Stomach (tissue), 9 donors: Measurements from ENCODE around the gene SETDB1. TPM values are rescaled to one million over a fixed set of nuclear protein-coding genes. Genes with fewer than 3 reads are reported as not detected.

Experiments
- DNase-seq, 2 donors: peaks; one replicate each; pipeline versions ENCODE4 v3.0.0 to v3.0.0-alpha.2; 2013 to 2019
- H3K27ac ChIP-seq, 5 donors: fragments of 200-600 bp in 4 of 5; sonication (generic) in 4 of 5; one replicate each; pipeline ENCODE4 v1.5.1; 2013 to 2019; ENCODE audit warnings: mild to moderate bottlenecking in 1 of 5, moderate library complexity in 1 of 5
- H3K27me3 ChIP-seq, 3 donors: fragments of 200-600 bp; sonication (generic); one replicate each; pipeline ENCODE4 v1.5.1; 2017 to 2019; ENCODE audit warnings: mixed run types in 1 of 3
- H3K36me3 ChIP-seq, 4 donors: fragments of 200-600 bp; sonication (generic); 1 replicate in 3 of 4; 2 replicates in 1 of 4; pipeline ENCODE4 v1.5.1; 2016 to 2019
- H3K4me1 ChIP-seq, 4 donors: fragments of 200-600 bp; sonication (generic); one replicate each; pipeline ENCODE4 v1.5.1; 2016 to 2019
- H3K4me3 ChIP-seq, 4 donors: fragments of 200-600 bp; sonication (generic) in 3 of 4; one replicate each; pipeline ENCODE4 v1.5.1; 2016 to 2019; ENCODE audit warnings: mild to moderate bottlenecking in 1 of 4
- H3K9me3 ChIP-seq, 4 donors: fragments of 200-600 bp; sonication (generic); one replicate each; pipeline ENCODE4 v1.5.1; 2016 to 2019
- EP300 ChIP-seq: sonication (generic); formaldehyde crosslinking; IDR thresholded peaks from one replicate; pipeline ENCODE4 v1.6.1; 2017; ENCODE audit warnings: antibody characterized with exemption
- POLR2A ChIP-seq, 4 donors: fragments of 450-650 bp; IDR thresholded peaks; one replicate each; pipeline ENCODE4 v1.6.1; 2016; ENCODE audit warnings: antibody characterized with exemption in 4 of 4, control low read depth in 2 of 4, mild to moderate bottlenecking in 1 of 4, moderate library complexity in 1 of 4
- POLR2AphosphoS5 ChIP-seq, 3 donors: sonication (generic); formaldehyde crosslinking; IDR thresholded peaks; one replicate each; pipeline ENCODE4 v1.6.1; 2016; ENCODE audit warnings: antibody characterized with exemption in 3 of 3
- WGBS, 5 donors: extraction: QIAGEN DNeasy Blood & Tissue Kit in 3 of 5; methylation state at CpG; one replicate each; pipeline versions ENCODE4 v1.1.5 to v1.1.7; 2013 to 2018; 5-methylcytosine and 5-hydroxymethylcytosine counted together
- intact Hi-C: fragments of 100-400 bp; cut with DNase I; formaldehyde crosslinking; loops from one replicate; pipeline ENCODE4 v1.15.1; 2023; ENCODE audit warnings: low total_unique reads
- polyA plus RNA-seq, 3 donors: library from polyadenylated mRNA; stranded (reverse); fragments of 200-250 nt; gene quantifications; one replicate each; pipeline ENCODE4 v1.2.3, GENCODE V29; 2013
- total RNA-seq, 5 donors: library from RNA; depleted of rRNA; stranded (reverse); fragments of >200 nt; gene quantifications; one replicate each; pipeline versions ENCODE4 v1.1.0 to v1.2.3, GENCODE V29; 2014 to 2016
- TF ChIP-seq, protein P1 (sequence below), 7 experiments: fragments of 450-650 bp in 4 of 7; fragments of 200-600 bp in 3 of 7; sonication (generic) in 3 of 7; IDR thresholded peaks; one replicate each; pipeline ENCODE4 v1.5.1; 2016 to 2019; ENCODE audit warnings: antibody characterized with exemption in 7 of 7, control low read depth in 2 of 7, mild to moderate bottlenecking in 1 of 7
- donor health status: healthy with polysubstance abuse.
- donor health status: Bipolar disorder and iron deficiency.
- donor health status: healthy.

SETDB1 gene
- total and polyA plus RNA-seq, 8 donors = 13.8 to 77.3 (median 29.2) TPM

DNA sequence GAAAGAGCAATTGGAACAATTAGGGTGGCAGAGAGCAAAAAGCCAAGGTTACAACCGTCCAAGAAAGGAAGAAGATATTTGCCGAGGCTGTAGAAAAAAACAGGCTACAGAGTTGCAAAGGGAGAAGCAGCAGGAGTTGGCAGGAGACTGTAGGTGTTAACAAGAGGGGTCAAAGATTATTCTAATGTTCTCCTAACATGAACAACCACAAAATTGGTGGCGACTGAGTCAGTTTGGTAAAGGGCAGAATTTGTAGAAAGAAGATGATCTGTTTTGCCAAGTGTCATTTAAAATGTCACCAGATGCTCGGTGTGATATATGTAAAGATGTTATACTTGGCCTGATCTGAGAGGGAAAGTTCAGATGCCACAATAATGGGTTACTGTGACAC lies 81.7 kb downstream of the SETDB1 start:
- Histone ChIP-seq H3K36me3 (no peaks in the 10 kb centered on the region), H3K9me3 (no peaks in the 10 kb centered on the region), H3K4me3 (peak overlapping the region; percentile 58 to 73 (median 69)), H3K4me1 (peaks cover 43 to 87% (median 74%) of the 10 kb centered on the region in 4 donors), H3K27me3 (no peaks in the 10 kb centered on the region), H3K27ac (peak overlapping the region; percentile 78 to 92 (median 89))
- DNase-seq = no peak
- TF ChIP-seq POLR2A (IDR thresholded peaks at IDR 0.05) (no peak), POLR2AphosphoS5 (IDR thresholded peaks at IDR 0.05) (no peak), EP300 (no peak)
- TF ChIP-seq, protein P1, sequence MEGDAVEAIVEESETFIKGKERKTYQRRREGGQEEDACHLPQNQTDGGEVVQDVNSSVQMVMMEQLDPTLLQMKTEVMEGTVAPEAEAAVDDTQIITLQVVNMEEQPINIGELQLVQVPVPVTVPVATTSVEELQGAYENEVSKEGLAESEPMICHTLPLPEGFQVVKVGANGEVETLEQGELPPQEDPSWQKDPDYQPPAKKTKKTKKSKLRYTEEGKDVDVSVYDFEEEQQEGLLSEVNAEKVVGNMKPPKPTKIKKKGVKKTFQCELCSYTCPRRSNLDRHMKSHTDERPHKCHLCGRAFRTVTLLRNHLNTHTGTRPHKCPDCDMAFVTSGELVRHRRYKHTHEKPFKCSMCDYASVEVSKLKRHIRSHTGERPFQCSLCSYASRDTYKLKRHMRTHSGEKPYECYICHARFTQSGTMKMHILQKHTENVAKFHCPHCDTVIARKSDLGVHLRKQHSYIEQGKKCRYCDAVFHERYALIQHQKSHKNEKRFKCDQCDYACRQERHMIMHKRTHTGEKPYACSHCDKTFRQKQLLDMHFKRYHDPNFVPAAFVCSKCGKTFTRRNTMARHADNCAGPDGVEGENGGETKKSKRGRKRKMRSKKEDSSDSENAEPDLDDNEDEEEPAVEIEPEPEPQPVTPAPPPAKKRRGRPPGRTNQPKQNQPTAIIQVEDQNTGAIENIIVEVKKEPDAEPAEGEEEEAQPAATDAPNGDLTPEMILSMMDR (IDR thresholded peaks at IDR 0.05) = no peak
- intact Hi-C loops = no loop called here
- 7 to 13% (median 10%) methylated on average over 4 of the region's 4 CpGs for WGBS, 5 donors

- no peaks in the 10 kb centered on the region for H3K27me3 ChIP-seq
- WGBS, 5 donors = 0 to 1% (median 0%) methylated on average over 39 to 69 of the region's 69 CpGs
- H3K27ac ChIP-seq = peak within 1 kb of the TSS; percentile 89 to 92 (median 89)
- intact Hi-C loops = no loop called here
- H3K9me3 ChIP-seq = no peaks in the 10 kb centered on the region
- peak within 1 kb of the TSS; percentile 58 to 73 (median 69) for H3K4me3 ChIP-seq
- peaks cover 43 to 87% (median 74%) of the 10 kb centered on the region in 4 donors for H3K4me1 ChIP-seq
- no peak for TF ChIP-seq EP300
- peak; percentile 19 to 80 (median 44) for TF ChIP-seq POLR2AphosphoS5 (IDR thresholded peaks at IDR 0.05)
- TF ChIP-seq POLR2A (IDR thresholded peaks at IDR 0.05) = no peak
- TF ChIP-seq, protein P1 (IDR thresholded peaks at IDR 0.05) = peak in 1 of 7 experiments; percentile 37
- no peaks in the 10 kb centered on the region for H3K36me3 ChIP-seq
- DNase-seq = peak; percentile 97 to 99
These were observed 82.4 kb downstream of the SETDB1 start, which contains the start of gene PRUNE1 for GRCh38 chr1:151008244-151009205. TSS of gene PRUNE1 (plus strand) at chr1:151008449. CDS start at chr1:151008633, 184 bp downstream.

GRCh38 chr1:151009206-151009587 lies 83.0 kb downstream of the SETDB1 start:
- peak overlapping the region; percentile 58 to 73 (median 69) for H3K4me3 ChIP-seq
- H3K27me3 ChIP-seq = no peaks in the 10 kb centered on the region
- WGBS, 5 donors = 28 to 40% (median 38%) methylated on average over 3 of the region's 3 CpGs
- no peaks in the 10 kb centered on the region for H3K9me3 ChIP-seq
- TF ChIP-seq POLR2A (IDR thresholded peaks at IDR 0.05) (no peak), POLR2AphosphoS5 (IDR thresholded peaks at IDR 0.05) (no peak), EP300 (no peak)
- TF ChIP-seq, protein P1 (IDR thresholded peaks at IDR 0.05) = no peak
- no peaks in the 10 kb centered on the region for H3K36me3 ChIP-seq
- peak overlapping the region; percentile 87 to 92 (median 89) for H3K27ac ChIP-seq
- no peak for DNase-seq
- intact Hi-C loops = no loop called here
- peaks cover 43 to 87% (median 74%) of the 10 kb centered on the region in 4 donors for H3K4me1 ChIP-seq

DNA sequence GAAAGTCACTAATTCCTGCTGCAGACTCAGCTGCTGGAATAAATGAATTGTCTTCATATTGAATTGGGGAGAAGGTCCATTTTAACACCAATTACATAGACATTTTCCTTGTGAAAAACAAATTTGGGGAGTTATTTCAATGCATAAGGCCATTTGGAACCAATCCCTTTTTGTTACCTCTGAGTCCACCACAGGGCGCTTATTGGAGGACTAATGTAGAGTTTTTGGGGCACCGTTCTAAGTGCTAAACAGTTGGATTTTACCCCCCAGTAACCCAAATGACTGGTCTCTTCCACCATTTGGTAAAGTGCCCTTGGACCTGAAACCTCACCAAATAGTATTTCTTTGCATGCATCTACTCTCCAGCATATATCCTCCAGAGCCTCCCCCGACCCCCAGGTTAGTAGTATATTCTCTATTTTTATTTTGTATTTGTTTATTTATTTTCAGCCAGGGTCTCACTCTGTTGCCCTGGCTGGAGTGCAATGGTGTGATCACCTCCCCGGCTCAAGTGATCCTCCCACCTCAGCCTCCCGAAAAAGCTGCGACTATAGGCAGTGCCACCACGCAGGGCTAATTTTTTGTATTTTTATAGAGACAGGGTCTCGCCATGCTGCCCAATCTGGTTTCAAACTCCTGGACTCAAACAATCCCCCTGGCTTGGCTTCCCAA lies 83.6 kb downstream of the SETDB1 start:
- Histone ChIP-seq H3K27ac (peak overlapping the region in 3 of 5 donors; percentile 89 to 92 (median 90)), H3K4me3 (peak overlapping the region in 2 of 4 donors; percentile 66 to 73), H3K27me3 (no peaks in the 10 kb centered on the region), H3K36me3 (no peaks in the 10 kb centered on the region), H3K4me1 (peaks cover 41 to 85% (median 69%) of the 10 kb centered on the region in 4 donors), H3K9me3 (no peaks in the 10 kb centered on the region)
- DNase-seq = no peak
- 94 to 97% (median 96%) methylated on average over 8 of the region's 8 CpGs for WGBS, 5 donors
- intact Hi-C loops = no loop called here
- TF ChIP-seq, protein P1 (IDR thresholded peaks at IDR 0.05) = no peak
- no peak for TF ChIP-seq POLR2AphosphoS5 (IDR thresholded peaks at IDR 0.05)
- no peak for TF ChIP-seq POLR2A (IDR thresholded peaks at IDR 0.05)
- TF ChIP-seq EP300 = no peak
